GM03348 (cell line): ENCODE results near the gene FAN1.

Experiments
- DNase-seq: peaks from one replicate; pipeline ENCODE4 v3.0.0; 2012; ENCODE audit warnings: low spot score

The FAN1 gene

GRCh38 chr15:30921106-30921505 is 17.4 kb downstream of the FAN1 start:
- no peak for DNase-seq

- DNase-seq: no peak
Observed at GRCh38 chr15:30921781-30922479, 18.2 kb downstream of the FAN1 start.

GRCh38 chr15:30922480-30923311 is 19.0 kb downstream of the FAN1 start:
- DNase-seq: no peak

GRCh38 chr15:30923429-30923828 is 19.7 kb downstream of the FAN1 start:
- DNase-seq: no peak

GRCh38 chr15:30924353-30924752 is 20.6 kb downstream of the FAN1 start:
- peak; percentile 28 for DNase-seq

GRCh38 chr15:30925686-30926085 is 22.0 kb downstream of the FAN1 start:
- no peak for DNase-seq

GRCh38 chr15:30926161-30926560 is 22.4 kb downstream of the FAN1 start:
- no peak for DNase-seq

- no peak for DNase-seq
Observed at GRCh38 chr15:30927148-30927761, 23.5 kb downstream of the FAN1 start.

- no peak for DNase-seq
Observed at GRCh38 chr15:30928076-30928475, 24.4 kb downstream of the FAN1 start.

- DNase-seq: no peak
Observed at GRCh38 chr15:30929064-30929669, 25.5 kb downstream of the FAN1 start.

GRCh38 chr15:30929982-30930381 is 26.3 kb downstream of the FAN1 start:
- no peak for DNase-seq

- no peak for DNase-seq
Observed at GRCh38 chr15:30930422-30930821, 26.7 kb downstream of the FAN1 start.

GRCh38 chr15:30933293-30933692 is 29.6 kb downstream of the FAN1 start:
- no peak for DNase-seq

- no peak for DNase-seq
Observed at GRCh38 chr15:30939161-30939560, 35.4 kb downstream of the FAN1 start.

- no peak for DNase-seq
Observed at GRCh38 chr15:30940359-30940758, 36.6 kb downstream of the FAN1 start.

- DNase-seq: no peak
Observed at GRCh38 chr15:30941520-30941919, 37.8 kb downstream of the FAN1 start.

GRCh38 chr15:30943654-30944335 is 40.1 kb downstream of the FAN1 start:
- DNase-seq: no peak

GRCh38 chr15:30953183-30953582 is 49.5 kb downstream of the FAN1 start:
- no peak for DNase-seq

GRCh38 chr15:30953731-30954378 is 50.1 kb downstream of the FAN1 start:
- DNase-seq: peak; percentile 87

- no peak for DNase-seq
Observed at GRCh38 chr15:30954674-30955073, 51.0 kb downstream of the FAN1 start.
